K562 (cell line): ENCODE measurements around the gene ESR2. TPM values are rescaled to one million over a fixed set of nuclear protein-coding genes. Genes with fewer than 3 reads are reported as not detected.

ENCODE experiments used
- CBX5 ChIP-seq: IDR thresholded peaks from 2 replicates; pipeline ENCODE4 v1.6.1; 2014; ENCODE audit warnings: low read depth, borderline replicate concordance
- CREB1 ChIP-seq, 2 experiments: sonication (generic) in 1 of 2; formaldehyde crosslinking in 1 of 2; IDR thresholded peaks; 2 replicates each; pipeline versions ENCODE4 v1.6.1 to v1.8.0; 2012 to 2022; ENCODE audit warnings: inconsistent platforms in 1 of 2, mild to moderate bottlenecking in 1 of 2, missing genetic modification reagents in 1 of 2, moderate library complexity in 1 of 2
- CREM ChIP-seq: IDR thresholded peaks from 2 replicates; pipeline ENCODE4 v1.6.1; 2014; ENCODE audit warnings: antibody characterized with exemption, low read depth
- FOS ChIP-seq: IDR thresholded peaks from 3 replicates; pipeline ENCODE4 v1.6.1; 2011; ENCODE audit not compliant: insufficient read length; ENCODE audit errors: extremely low read depth
- GABPB1 ChIP-seq: sonication (generic); formaldehyde crosslinking; IDR thresholded peaks from 2 replicates; pipeline ENCODE4 v1.8.0; 2022; ENCODE audit warnings: mild to moderate bottlenecking, missing genetic modification reagents
- HMG20B ChIP-seq: fragments of 250-450 bp; sonication (Bioruptor Pico); IDR thresholded peaks from 2 replicates; pipeline ENCODE4 v1.5.0; 2021; ENCODE audit warnings: mild to moderate bottlenecking
- JUND ChIP-seq, 2 experiments: IDR thresholded peaks; 2 replicates in 1 of 2; 3 replicates in 1 of 2; pipeline ENCODE4 v1.6.1; 2011; ENCODE audit warnings: borderline replicate concordance in 2 of 2, low read depth in 2 of 2, low read length in 2 of 2, improper control_type of control experiment in 1 of 2, missing biosample characterization in 1 of 2, missing genetic modification characterization in 1 of 2, missing genetic modification reagents in 1 of 2
- KLF10 ChIP-seq: fragments of 250-450 bp; sonication (Bioruptor Pico); IDR thresholded peaks from 2 replicates; pipeline ENCODE4 v1.6.1; 2021; ENCODE audit warnings: matching md5 sums
- KLF16 ChIP-seq: IDR thresholded peaks from 2 replicates; pipeline ENCODE4 v1.6.1; 2016; ENCODE audit warnings: antibody characterized with exemption
- MAZ ChIP-seq, 2 experiments: fragments of 450-650 bp in 1 of 2; sonication (generic) in 1 of 2; formaldehyde crosslinking; IDR thresholded peaks in 1 of 2; conservative IDR thresholded peaks in 1 of 2; 2 replicates each; pipeline versions ENCODE4 v1.4.0 to v1.5.0; 2020; ENCODE audit warnings: mild to moderate bottlenecking in 1 of 2, missing genetic modification reagents in 1 of 2
- NR0B1 ChIP-seq: fragments of 450-650 bp; IDR thresholded peaks from one replicate; pipeline ENCODE4 v1.6.1; 2018; ENCODE audit warnings: mild to moderate bottlenecking, moderate library complexity; ENCODE audit not compliant: partially characterized antibody
- TRIM28 ChIP-seq: fragments of 450-650 bp; IDR thresholded peaks from 2 replicates; pipeline ENCODE4 v1.6.1; 2017
- XRCC3 ChIP-seq: fragments of 450-650 bp; IDR thresholded peaks from 2 replicates; pipeline ENCODE4 v1.6.1; 2017; ENCODE audit warnings: mild to moderate bottlenecking, moderate library complexity
- polyA plus RNA-seq, 8 experiments: library from polyadenylated mRNA; depleted of rRNA in 4 of 8; stranded (reverse) in 5 of 8; unstranded in 3 of 8; fragments of >200 nt; fragmentation: Nextera tagmentation in 2 of 8; fragmentation: Illumina TruSeq in 1 of 8; extraction: Ambion mirVana in 2 of 8; extraction: Trizol in 1 of 8; gene quantifications; 2 replicates each; pipeline versions ENCODE4 v1.2.1 to v1.2.3, GENCODE V29; 2011 to 2014; ENCODE audit warnings: inconsistent platforms in 1 of 8, missing spikeins in 1 of 8
- total RNA-seq, 7 experiments: library from RNA; depleted of rRNA in 6 of 7; stranded (reverse); fragments of >200 nt in 6 of 7; fragmentation: Illumina TruSeq in 2 of 7; extraction: Trizol in 2 of 7; gene quantifications; 2 replicates each; pipeline versions ENCODE4 v1.2.1 to v1.2.3, GENCODE V29; 2011 to 2021; ENCODE audit warnings: low replicate concordance in 1 of 7
- TF ChIP-seq, protein P1 (sequence below): fragments of 450-650 bp; IDR thresholded peaks from 2 replicates; pipeline ENCODE4 v1.6.1; 2016
- TF ChIP-seq, protein P2 (sequence below): fragments of 150-350 bp; IDR thresholded peaks from 2 replicates; pipeline ENCODE4 v1.6.1; 2014; ENCODE audit warnings: low read depth, mild to moderate bottlenecking, low read length, borderline replicate concordance

ESR2 gene
- total and polyA plus RNA-seq, 9 of the 15 experiments (the other 6 are each of a cell fraction or from before 2014, with no cell fraction given): 0.07 to 3.8 (median 2.0) TPM

GRCh38 chr14:64340560-64341196 is 46.5 kb upstream of the ESR2 start (continued):
- TF ChIP-seq CREB1 (IDR thresholded peaks at IDR 0.05) (no peak), CREB1 (CRISPR knock-in tag; IDR thresholded peaks at IDR 0.05) (no peak), NR0B1 (no peak), HMG20B (no peak), JUND (IDR thresholded peaks at IDR 0.05; ENCODE audit: borderline replicate concordance, low read depth, low read length) (no peak), JUND (tag; IDR thresholded peaks at IDR 0.05; ENCODE audit: borderline replicate concordance, low read depth, low read length) (no peak), FOS (no peak), GABPB1 (CRISPR knock-in tag) (no peak), KLF10 (CRISPR knock-in tag) (no peak), XRCC3 (0 out of 2 replicates have a peak, but pooled peaks have one; percentile 43), KLF16 (no peak), CBX5 (0 out of 2 replicates have a peak, but pooled peaks have one; percentile 58), TRIM28 (peak; percentile 63; the same call in 1 of the 2 replicates), CREM (no peak), MAZ (CRISPR knock-in tag; conservative IDR thresholded peaks at IDR 0.05 in 1 of 2, IDR thresholded peaks at IDR 0.05 in 1 of 2) (no peak)
- TF ChIP-seq, protein P1, sequence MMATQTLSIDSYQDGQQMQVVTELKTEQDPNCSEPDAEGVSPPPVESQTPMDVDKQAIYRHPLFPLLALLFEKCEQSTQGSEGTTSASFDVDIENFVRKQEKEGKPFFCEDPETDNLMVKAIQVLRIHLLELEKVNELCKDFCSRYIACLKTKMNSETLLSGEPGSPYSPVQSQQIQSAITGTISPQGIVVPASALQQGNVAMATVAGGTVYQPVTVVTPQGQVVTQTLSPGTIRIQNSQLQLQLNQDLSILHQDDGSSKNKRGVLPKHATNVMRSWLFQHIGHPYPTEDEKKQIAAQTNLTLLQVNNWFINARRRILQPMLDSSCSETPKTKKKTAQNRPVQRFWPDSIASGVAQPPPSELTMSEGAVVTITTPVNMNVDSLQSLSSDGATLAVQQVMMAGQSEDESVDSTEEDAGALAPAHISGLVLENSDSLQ: peak; percentile 64
- TF ChIP-seq, protein P2, sequence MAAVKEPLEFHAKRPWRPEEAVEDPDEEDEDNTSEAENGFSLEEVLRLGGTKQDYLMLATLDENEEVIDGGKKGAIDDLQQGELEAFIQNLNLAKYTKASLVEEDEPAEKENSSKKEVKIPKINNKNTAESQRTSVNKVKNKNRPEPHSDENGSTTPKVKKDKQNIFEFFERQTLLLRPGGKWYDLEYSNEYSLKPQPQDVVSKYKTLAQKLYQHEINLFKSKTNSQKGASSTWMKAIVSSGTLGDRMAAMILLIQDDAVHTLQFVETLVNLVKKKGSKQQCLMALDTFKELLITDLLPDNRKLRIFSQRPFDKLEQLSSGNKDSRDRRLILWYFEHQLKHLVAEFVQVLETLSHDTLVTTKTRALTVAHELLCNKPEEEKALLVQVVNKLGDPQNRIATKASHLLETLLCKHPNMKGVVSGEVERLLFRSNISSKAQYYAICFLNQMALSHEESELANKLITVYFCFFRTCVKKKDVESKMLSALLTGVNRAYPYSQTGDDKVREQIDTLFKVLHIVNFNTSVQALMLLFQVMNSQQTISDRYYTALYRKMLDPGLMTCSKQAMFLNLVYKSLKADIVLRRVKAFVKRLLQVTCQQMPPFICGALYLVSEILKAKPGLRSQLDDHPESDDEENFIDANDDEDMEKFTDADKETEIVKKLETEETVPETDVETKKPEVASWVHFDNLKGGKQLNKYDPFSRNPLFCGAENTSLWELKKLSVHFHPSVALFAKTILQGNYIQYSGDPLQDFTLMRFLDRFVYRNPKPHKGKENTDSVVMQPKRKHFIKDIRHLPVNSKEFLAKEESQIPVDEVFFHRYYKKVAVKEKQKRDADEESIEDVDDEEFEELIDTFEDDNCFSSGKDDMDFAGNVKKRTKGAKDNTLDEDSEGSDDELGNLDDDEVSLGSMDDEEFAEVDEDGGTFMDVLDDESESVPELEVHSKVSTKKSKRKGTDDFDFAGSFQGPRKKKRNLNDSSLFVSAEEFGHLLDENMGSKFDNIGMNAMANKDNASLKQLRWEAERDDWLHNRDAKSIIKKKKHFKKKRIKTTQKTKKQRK: no peak
